Measurements from ENCODE around the gene PTGDS.

GRCh38 chr9:136994888-136995230 lies 17.6 kb downstream of the PTGDS start:
- no peak for TF ChIP-seq GATA2 (IDR thresholded peaks at IDR 0.05; ENCODE audit: low read depth, low read length)
- TF ChIP-seq GATA3 (IDR thresholded peaks at IDR 0.05; ENCODE audit: low read depth, low read length): no peak
